Testis (tissue), 3 donors: ENCODE data around the gene UBE2E2. TPM values are rescaled to one million over a fixed set of nuclear protein-coding genes. Genes with fewer than 3 reads are reported as not detected.

Source experiments
- DNase-seq: peaks from one replicate; pipeline ENCODE4 v3.0.0-alpha.2; 2019
- H3K27ac ChIP-seq, 2 donors: fragments of 200-600 bp; sonication (generic); one replicate each; pipeline ENCODE4 v1.5.1; 2019
- H3K27me3 ChIP-seq: fragments of 200-600 bp; sonication (generic); one replicate; pipeline ENCODE4 v1.5.1; 2019
- H3K36me3 ChIP-seq: fragments of 200-600 bp; sonication (generic); one replicate; pipeline ENCODE4 v1.5.1; 2017; ENCODE audit warnings: low read depth; ENCODE audit errors: missing control alignments
- H3K4me1 ChIP-seq: fragments of 200-600 bp; sonication (generic); one replicate; pipeline ENCODE4 v1.5.1; 2019
- H3K4me3 ChIP-seq, 2 donors: fragments of 200-600 bp; sonication (generic); one replicate each; pipeline ENCODE4 v1.5.1; 2017 to 2019
- H3K9me3 ChIP-seq: fragments of 200-600 bp; sonication (generic); one replicate; pipeline ENCODE4 v1.5.1; 2017
- POLR2A ChIP-seq: fragments of 450-650 bp; IDR thresholded peaks from one replicate; pipeline ENCODE4 v1.6.1; 2017; ENCODE audit warnings: antibody characterized with exemption, mild to moderate bottlenecking, moderate library complexity
- WGBS, 2 donors: methylation state at CpG; one replicate each; pipeline ENCODE4 v1.1.5; 2018; 5-methylcytosine and 5-hydroxymethylcytosine counted together
- intact Hi-C: fragments of 100-400 bp; cut with DNase I; formaldehyde crosslinking; loops from one replicate; pipeline ENCODE4 v1.15.1; 2023; ENCODE audit warnings: low total_unique reads
- polyA plus RNA-seq: library from polyadenylated mRNA; stranded (reverse); fragments of 350-450 nt; fragmentation: Illumina TruSeq; extraction: RNeasy Lipid Tissue Mini Kit (QIAGEN cat#74804); gene quantifications from one replicate; pipeline ENCODE4 v1.2.3, GENCODE V29; 2014; ENCODE audit warnings: low read depth, low replicate concordance; ENCODE audit not compliant: insufficient read depth
- total RNA-seq, 2 donors: library from RNA; depleted of rRNA; stranded (reverse); fragments of >200 nt; gene quantifications; one replicate each; pipeline ENCODE4 v1.2.3, GENCODE V29; 2016
- TF ChIP-seq, protein P1 (sequence below), 3 experiments: fragments of 450-650 bp in 2 of 3; fragments of 200-600 bp in 1 of 3; sonication (generic) in 1 of 3; IDR thresholded peaks; one replicate each; pipeline ENCODE4 v1.5.1; 2016 to 2019; ENCODE audit warnings: antibody characterized with exemption in 3 of 3, mild to moderate bottlenecking in 2 of 3, moderate library complexity in 1 of 3

The UBE2E2 gene
- total and polyA plus RNA-seq, 3 donors from 2014 or later, result 45.5 to 94.2 (median 48.7) TPM

GRCh38 chr3:23185861-23186260 lies 17.3 kb upstream of the UBE2E2 start:
- no peak overlapping the region for H3K27ac ChIP-seq
- H3K9me3 ChIP-seq, result no peaks in the 10 kb centered on the region
- H3K4me3 ChIP-seq, result no peak overlapping the region
- no peaks in the 10 kb centered on the region for H3K4me1 ChIP-seq
- TF ChIP-seq POLR2A, result no peak
- TF ChIP-seq, protein P1, sequence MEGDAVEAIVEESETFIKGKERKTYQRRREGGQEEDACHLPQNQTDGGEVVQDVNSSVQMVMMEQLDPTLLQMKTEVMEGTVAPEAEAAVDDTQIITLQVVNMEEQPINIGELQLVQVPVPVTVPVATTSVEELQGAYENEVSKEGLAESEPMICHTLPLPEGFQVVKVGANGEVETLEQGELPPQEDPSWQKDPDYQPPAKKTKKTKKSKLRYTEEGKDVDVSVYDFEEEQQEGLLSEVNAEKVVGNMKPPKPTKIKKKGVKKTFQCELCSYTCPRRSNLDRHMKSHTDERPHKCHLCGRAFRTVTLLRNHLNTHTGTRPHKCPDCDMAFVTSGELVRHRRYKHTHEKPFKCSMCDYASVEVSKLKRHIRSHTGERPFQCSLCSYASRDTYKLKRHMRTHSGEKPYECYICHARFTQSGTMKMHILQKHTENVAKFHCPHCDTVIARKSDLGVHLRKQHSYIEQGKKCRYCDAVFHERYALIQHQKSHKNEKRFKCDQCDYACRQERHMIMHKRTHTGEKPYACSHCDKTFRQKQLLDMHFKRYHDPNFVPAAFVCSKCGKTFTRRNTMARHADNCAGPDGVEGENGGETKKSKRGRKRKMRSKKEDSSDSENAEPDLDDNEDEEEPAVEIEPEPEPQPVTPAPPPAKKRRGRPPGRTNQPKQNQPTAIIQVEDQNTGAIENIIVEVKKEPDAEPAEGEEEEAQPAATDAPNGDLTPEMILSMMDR (IDR thresholded peaks at IDR 0.05), result no peak
- H3K36me3 ChIP-seq, result no peaks in the 10 kb centered on the region
- intact Hi-C loops, result no loop called here
- no peak for DNase-seq
- H3K27me3 ChIP-seq, result no peaks in the 10 kb centered on the region
- 92 to 100% methylated on average over 2 of the region's 2 CpGs for whole genome bisulfite sequencing, 2 donors

DNA sequence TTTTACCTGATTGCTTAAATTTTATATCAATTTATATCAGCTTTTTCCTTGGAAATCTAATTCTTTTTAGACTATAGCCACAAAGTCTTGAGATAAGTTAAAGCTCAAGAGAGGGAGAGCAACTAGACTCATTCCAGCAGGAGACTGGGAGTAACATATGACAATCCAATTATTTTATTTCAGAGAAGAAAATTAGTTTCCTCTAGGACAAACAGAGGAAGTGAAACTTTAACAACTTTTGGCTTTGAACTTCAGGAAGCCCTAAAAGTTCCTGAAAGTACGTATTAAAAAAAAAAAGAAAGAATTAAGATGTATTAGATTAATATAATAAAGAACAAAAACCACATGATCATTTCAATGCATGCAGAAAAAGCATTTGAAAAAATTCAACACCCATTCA lies 13.9 kb upstream of the UBE2E2 start:
- no peaks in the 10 kb centered on the region for H3K9me3 ChIP-seq
- 60 to 64% methylated on average over 1 of the region's 1 CpG for WGBS, 2 donors
- TF ChIP-seq, protein P1 (IDR thresholded peaks at IDR 0.05), result no peak
- no peak for TF ChIP-seq POLR2A
- no peak overlapping the region for H3K27ac ChIP-seq
- H3K4me1 ChIP-seq, result no peaks in the 10 kb centered on the region
- DNase-seq, result no peak
- H3K4me3 ChIP-seq, result no peak overlapping the region
- intact Hi-C loops, result no loop called here
- no peaks in the 10 kb centered on the region for H3K36me3 ChIP-seq
- H3K27me3 ChIP-seq, result no peaks in the 10 kb centered on the region

DNA sequence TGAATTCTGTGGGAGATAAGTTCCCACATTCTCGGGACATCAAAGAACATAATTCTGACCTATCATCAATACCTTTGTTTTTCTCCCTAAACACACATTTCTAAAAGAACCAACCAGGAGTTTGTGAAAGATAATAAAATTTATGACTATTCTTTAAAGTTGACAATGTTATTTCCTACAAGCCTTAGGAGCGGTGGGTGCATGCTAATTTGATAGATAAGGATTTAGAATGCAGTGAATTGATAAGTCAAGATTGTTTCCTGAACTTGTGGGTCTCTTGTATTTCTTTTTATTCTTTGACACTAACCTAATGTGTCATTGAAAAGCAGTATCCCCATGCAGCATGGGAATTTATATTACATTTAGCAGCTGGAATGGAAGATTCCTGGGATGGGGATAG lies 10.3 kb upstream of the UBE2E2 start:
- no peaks in the 10 kb centered on the region for H3K9me3 ChIP-seq
- WGBS, 2 donors, result 59 to 82% methylated on average over 2 of the region's 2 CpGs
- TF ChIP-seq, protein P1 (IDR thresholded peaks at IDR 0.05), result no peak
- no peak for TF ChIP-seq POLR2A
- H3K4me3 ChIP-seq, result no peak overlapping the region
- no peaks in the 10 kb centered on the region for H3K36me3 ChIP-seq
- no peaks in the 10 kb centered on the region for H3K27me3 ChIP-seq
- no peak for DNase-seq
- no peaks in the 10 kb centered on the region for H3K4me1 ChIP-seq
- intact Hi-C loops, result no loop called here
- no peak overlapping the region for H3K27ac ChIP-seq

DNA sequence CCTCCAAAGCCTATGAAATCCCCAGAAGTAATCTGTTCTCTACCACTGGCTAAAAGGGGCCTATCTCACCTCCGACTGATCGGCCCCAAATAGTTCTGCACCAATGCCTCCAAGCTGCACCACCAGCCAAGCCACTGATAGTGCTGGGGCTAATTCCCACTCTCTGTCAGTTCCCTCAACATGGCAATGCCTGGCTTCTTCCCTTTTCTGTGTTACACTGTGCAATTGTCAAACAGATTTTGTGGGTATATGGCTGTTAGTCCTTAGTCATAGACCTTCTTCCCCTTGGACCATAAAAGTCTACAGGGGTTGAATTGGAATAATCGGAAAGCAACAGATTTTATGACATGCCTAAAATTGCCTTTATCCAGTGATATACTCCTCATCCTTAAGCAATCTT lies 9.3 kb upstream of the UBE2E2 start:
- TF ChIP-seq POLR2A, result no peak
- TF ChIP-seq, protein P1 (IDR thresholded peaks at IDR 0.05), result no peak
- Histone ChIP-seq H3K36me3 (no peaks in the 10 kb centered on the region), H3K9me3 (no peaks in the 10 kb centered on the region), H3K4me3 (no peak overlapping the region), H3K27ac (no peak overlapping the region), H3K27me3 (no peaks in the 10 kb centered on the region), H3K4me1 (no peaks in the 10 kb centered on the region)
- no peak for DNase-seq
- intact Hi-C loops, result no loop called here
- 90 to 94% methylated on average over 3 of the region's 3 CpGs for WGBS, 2 donors

DNA sequence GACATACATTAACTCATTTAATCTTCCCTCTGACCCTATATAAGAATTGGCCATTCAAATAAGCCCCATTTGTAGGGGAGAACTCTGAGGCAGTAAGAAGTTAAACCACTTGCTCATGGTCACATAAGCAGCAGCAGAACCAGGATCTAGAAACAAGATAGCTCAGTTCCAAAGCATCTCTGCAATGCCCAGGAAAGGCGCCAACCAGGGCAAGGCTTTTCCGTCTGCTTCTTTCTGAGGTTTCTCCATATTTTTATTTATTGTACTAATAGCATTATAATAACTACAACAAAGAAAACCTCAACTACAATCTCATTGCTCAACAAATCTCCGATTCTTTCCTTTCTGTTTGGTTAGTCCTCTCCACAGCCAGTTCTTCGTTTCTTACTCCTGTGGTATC lies 4.3 kb upstream of the UBE2E2 start:
- Histone ChIP-seq H3K27ac (no peak overlapping the region), H3K36me3 (no peaks in the 10 kb centered on the region), H3K4me1 (peaks cover 5% of the 10 kb centered on the region), H3K4me3 (no peak overlapping the region), H3K9me3 (no peaks in the 10 kb centered on the region), H3K27me3 (no peaks in the 10 kb centered on the region)
- no peak for TF ChIP-seq POLR2A
- TF ChIP-seq, protein P1 (IDR thresholded peaks at IDR 0.05), result no peak
- DNase-seq, result no peak
- 68 to 79% methylated on average over 4 of the region's 4 CpGs for WGBS, 2 donors
- intact Hi-C loops, result no loop called here
